GM18517 (cell line): Measurements from ENCODE around the gene METTL25.
"Not testable (repeated sequence)": the region's sequence is repeated elsewhere in the genome, so short reads cannot be mapped to it uniquely, and the experiment has no call there.

Experiments
- ATAC-seq: cut with Tn5 transposase; IDR thresholded peaks from one replicate; pipeline ENCODE4 v1.9.1; 2021; ENCODE audit warnings: mild to moderate bottlenecking, moderate library complexity; ENCODE audit not compliant: unreplicated experiment

Gene METTL25, protein sequence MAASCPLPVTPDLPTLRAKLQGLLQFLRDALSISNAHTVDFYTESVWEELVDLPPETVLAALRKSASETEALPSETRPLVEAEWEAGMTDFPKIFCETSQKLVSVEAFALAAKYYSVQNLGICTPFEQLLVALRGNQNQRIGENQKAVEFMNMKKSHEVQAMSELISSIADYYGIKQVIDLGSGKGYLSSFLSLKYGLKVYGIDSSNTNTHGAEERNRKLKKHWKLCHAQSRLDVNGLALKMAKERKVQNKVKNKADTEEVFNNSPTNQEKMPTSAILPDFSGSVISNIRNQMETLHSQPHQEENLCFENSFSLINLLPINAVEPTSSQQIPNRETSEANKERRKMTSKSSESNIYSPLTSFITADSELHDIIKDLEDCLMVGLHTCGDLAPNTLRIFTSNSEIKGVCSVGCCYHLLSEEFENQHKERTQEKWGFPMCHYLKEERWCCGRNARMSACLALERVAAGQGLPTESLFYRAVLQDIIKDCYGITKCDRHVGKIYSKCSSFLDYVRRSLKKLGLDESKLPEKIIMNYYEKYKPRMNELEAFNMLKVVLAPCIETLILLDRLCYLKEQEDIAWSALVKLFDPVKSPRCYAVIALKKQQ

DNA sequence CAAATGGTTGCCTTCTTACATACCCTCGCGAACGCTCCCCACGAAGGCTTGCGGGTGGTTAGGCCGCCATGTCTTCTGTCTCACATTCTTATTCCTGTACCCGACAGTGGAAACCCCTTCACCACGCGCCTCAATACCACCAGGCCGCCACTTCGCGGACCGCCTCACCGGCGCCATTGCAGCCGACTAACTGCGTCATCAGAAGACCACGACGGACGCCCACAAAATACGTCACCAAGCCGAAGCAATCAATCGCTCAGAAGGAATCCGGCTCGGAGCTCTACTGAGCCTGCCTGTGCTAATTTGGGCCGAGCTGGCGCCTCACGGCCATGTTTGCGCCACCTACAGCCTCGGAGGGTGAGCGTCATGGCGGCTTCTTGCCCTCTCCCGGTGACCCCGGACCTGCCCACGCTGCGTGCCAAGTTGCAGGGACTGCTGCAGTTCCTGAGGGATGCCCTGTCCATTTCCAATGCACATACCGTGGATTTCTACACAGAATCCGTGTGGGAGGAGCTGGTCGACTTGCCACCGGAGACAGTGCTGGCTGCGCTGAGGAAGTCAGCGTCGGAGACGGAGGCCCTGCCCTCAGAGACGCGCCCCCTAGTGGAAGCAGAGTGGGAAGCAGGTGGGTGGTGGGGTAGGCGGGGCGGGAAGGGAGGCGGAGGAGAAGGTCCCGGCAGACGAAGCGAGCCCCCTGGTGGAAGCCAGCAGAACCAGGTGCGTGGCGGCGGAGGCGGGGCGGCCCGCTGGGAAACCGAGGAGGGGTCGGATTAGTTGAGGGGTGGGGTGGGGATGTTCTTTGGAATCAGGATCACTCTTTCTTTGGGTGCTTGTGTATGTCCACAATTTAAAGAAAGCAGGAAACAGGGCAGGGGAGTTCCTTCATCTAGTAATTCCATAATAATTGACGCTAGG, at the start of gene METTL25, which contains the start of gene CCDC59:
TSS of gene METTL25 (plus strand) at position 330 of the 915 bp plus-strand sequence. CDS start at position 367, 37 bp downstream.
TSS of gene CCDC59 (minus strand) at position 188 of the 915 bp plus-strand sequence. CDS start at position 177, 11 bp downstream.
- ATAC-seq, result peak; percentile 96

DNA sequence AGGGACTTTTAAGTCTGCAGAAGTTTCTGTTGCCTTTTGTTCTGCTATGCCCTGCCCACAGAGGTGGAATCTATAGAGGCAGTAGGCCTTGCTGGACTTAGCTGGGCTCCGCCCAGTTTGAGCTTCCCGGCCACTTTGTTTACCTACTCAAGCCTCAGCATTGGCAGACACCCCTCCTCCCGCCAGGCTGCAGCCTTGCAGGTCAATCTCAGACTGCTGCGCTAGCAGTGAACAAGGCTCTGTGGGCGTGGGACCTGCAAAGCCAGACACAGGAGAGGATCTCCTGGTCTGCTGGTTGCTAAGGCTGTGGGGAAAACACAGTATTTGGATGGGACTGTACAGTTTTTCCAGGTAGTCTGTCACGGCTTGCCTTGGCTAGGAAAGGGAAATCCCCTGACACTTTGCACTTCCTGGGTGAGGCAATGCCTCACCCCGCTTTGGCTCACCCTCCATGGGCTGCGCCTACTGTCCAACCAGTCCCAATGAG, 43.9 kb upstream of the METTL25 start:
- ATAC-seq, result no peak

- ATAC-seq, result no peak
These were observed 39.1 kb upstream of the METTL25 start for GRCh38 chr12:82319276-82319675.

GRCh38 chr12:82325540-82326336, 32.6 kb upstream of the METTL25 start:
- ATAC-seq, result no peak

DNA sequence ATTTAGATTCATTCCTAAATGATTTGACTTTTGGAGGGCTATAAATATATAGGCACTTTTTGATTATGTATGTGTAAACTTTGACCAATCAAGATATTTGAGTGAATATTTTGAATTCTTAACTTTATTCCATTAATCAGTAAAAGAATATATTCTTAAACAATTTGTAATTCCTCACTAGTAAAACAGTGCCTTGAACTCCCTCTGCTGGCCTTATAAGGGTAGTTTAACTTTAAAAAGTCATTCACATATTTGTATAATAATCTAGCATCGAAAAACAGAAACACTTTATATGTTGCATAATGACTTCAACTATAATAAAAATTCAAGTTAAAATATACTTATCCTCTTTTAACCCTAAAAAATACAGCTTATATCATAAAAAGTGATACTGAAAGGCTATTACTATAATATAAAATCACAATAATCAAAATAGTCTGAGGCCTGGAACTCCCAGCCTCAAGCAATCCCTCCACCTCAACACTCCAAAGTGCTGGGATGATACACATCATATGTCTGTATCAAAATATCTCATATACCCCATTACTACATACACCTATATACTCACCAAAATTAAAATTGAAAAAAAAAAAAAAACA, 31.3 kb upstream of the METTL25 start:
- ATAC-seq, result no peak

DNA sequence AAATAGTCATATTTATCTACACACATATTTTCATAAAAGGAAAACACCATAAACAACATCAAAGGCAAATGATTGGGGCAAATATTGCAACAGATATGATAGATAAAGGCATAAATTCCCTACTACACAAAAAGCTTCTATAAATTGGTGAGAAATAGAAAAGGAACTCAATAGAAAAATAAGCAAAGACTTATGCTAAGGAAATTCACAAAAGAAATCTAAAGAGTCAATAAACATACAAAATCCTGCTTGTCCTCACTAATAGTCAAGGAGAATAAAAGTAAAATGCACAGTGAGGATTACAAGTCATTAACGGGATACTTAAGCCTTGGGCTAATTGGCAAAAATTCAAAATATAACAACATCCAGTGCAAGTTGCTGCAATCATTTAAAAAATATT, 30.5 kb upstream of the METTL25 start:
- ATAC-seq, result no peak

DNA sequence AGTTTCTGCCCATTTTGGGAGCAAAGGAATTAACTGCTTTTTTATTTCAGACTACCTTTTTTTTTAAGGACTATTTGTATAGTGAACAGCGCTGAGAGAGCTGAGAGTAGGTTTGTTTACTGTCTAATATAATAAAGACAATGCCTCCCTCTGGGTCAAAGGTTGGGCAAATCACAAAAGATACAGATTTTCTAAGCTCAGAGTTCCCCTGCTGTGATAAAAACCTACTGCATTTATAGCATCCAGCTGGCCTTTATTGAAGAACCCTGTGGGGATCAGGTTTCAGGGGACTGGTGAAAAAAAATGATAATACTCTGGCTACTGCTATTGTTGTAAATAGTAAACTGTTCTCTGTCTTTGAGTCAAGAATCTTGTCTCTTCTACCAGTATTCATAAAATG, 28.8 kb upstream of the METTL25 start:
- no peak for ATAC-seq

GRCh38 chr12:82350161-82350560, 8.2 kb upstream of the METTL25 start:
- ATAC-seq, result no peak

GRCh38 chr12:82351390-82351789, 6.9 kb upstream of the METTL25 start:
- ATAC-seq, result no peak

DNA sequence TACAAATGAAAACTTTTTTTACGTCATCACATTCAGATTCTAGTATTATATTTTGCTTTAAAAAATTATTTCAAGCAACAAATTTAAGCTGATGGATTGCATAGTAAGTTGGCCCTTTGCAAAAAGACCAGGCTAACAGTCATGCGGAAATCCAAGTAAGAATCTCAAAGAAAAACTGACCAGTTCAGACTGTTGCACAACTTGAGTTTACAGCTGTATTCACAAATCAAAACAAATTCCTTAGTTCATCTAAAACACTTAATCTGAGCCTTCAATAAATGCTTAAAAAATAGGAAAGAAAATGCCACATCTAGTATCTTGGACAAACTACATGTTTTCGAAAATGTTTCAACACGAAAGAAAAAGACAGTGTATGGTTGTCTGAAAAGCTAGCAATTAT, 989 bp upstream of the METTL25 start:
- no peak for ATAC-seq

GRCh38 chr12:82357845-82358199, 507 bp upstream of the METTL25 start:
- no peak for ATAC-seq

- peak; percentile 4 for ATAC-seq
These were observed 768 bp downstream of the METTL25 start for GRCh38 chr12:82359115-82359478.

GRCh38 chr12:82360834-82361233, 2.5 kb downstream of the METTL25 start:
- not testable (repeated sequence) for ATAC-seq

DNA sequence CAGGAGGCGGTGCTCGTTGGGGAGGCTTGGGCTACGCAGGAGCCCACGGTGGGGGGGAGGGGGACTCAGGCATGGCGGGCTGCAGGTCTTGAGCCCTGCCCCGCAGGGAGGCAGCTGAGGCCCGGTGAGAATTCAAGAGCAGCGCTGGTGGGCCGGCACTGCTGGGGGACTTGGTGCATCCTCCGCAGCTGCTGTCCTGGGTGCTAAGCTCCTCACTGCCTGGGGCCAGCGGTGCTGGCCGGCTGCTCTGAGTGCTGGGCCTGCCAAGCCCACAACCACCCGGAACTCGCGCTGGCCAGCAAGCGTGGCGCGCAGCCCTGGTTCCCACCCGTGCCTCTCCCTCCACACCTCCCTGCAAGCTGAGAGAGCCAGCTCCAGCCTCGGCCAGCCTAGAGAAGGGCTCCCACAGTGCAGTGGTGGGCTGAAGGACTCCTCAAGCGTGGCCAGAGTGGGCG, 3.2 kb downstream of the METTL25 start:
- no peak for ATAC-seq

DNA sequence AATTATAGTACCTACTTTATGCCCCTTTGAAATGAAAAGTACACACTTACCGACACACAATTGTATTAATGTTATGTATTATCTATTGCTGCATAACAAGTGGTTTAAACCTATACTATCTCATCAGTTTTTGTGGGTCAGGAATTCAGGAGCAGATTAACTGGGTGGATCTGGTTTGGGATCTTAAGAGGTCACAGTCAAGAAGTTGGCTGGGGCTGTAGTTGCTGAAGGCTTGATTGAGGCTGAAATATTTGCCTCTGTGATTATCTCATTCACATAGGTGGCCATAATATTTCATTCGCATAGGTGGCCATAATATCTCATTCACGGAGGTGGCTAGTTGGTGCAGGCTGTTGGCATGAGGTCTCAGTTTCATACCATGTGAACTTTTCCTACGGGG, 5.7 kb downstream of the METTL25 start:
- no peak for ATAC-seq

DNA sequence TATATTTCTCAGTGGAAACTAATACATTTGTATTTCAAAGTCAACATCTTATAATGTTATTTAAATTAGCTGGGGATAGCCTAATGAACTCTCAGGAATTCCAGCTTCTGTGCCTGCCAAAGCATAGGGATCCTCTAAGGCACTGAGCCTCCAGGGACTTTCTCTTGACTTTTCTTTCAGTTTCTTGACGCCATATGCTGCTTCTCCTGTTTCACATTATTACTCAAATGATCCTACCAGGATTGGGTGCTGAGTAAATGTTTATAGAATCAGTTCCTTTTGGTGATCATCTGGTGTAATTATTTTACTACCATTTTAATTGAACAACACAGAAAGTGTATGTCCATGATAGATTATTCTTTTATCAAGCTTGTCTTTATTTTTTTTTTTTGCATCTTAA, 7.9 kb downstream of the METTL25 start:
- no peak for ATAC-seq

GRCh38 chr12:82375201-82375600, 16.9 kb downstream of the METTL25 start:
- no peak for ATAC-seq

- ATAC-seq, result no peak
These were observed 20.7 kb downstream of the METTL25 start for GRCh38 chr12:82378997-82379396.

- peak; percentile 49 for ATAC-seq
These were observed 25.7 kb downstream of the METTL25 start for GRCh38 chr12:82383930-82384552.
